Stimulated activated CD8-positive, alpha-beta memory T cell treated with anti-CD3 and anti-CD28 coated beads, Interleukin-7, amount 100 ng/mL, for 24 hours (primary cell): ENCODE measurements around the gene STXBP5L.
"Not testable (repeated sequence)": the region's sequence is repeated elsewhere in the genome, so short reads cannot be mapped to it uniquely, and the experiment has no call there.

Experiments
- DNase-seq: peaks from one replicate; pipeline ENCODE4 v3.0.0-alpha.2; 2020; ENCODE audit warnings: low read depth

Gene STXBP5L

DNA sequence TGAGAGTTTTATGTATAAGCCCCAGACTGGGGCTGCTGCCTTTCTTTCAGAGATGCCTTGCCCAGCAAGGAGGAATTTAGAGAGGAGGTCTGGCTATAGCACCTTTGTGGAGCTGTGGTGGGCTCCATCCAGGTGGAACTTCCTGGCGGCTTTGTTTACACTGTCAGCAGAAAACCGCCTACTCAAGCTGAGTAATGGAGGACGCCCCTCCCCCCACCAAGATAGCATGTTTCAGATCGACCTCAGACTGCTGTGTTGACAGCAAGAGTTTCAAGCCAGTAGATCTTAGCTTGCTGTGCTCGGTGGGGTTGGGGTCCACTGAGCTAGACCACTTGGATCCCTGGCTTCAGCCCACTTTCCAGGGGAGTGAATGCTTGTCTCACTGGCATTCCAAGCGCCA, 155.6 kb downstream of the STXBP5L start:
- DNase-seq = no peak

DNA sequence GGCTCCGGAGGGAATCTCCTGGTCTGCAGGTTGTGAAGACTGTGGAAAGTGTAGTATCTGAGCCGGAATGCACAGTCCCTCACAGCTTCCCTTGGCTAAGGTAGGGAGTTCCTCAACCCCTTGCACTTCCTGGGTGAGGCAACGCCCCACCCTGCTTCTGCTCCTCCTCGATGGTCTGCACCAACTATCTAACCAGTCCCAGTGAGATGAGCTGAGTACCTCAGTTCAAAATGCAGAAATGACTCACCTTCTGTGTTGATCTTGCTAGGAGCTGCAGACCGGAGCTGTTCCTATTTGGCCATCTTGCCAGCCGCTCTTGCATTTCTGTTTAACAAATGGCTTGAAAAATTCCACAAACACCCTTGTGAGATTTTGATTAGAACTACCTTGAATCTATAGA, 156.1 kb downstream of the STXBP5L start:
- no peak for DNase-seq

- DNase-seq = no peak
Measured at GRCh38 chr3:121072133-121072532, 164.1 kb downstream of the STXBP5L start.

DNA sequence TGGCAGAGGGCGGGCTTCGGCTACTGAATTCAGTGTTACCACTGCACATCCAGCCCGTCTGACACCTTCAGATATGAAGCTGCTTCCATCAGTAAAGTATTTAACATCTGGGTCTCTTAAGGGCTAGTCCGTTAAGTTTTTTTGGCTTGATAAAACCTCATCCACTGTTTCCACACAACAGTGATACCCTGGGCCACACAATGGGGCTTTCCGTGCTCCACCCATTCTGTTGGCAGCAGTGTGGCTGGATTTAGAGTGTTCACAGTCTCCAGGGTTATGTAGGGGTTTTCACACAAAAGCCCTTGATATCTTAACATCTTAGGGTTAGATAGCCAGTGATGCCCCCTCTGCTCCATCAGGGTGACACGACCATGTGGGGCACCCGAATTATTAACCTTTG, 165.0 kb downstream of the STXBP5L start:
- DNase-seq = no peak

DNA sequence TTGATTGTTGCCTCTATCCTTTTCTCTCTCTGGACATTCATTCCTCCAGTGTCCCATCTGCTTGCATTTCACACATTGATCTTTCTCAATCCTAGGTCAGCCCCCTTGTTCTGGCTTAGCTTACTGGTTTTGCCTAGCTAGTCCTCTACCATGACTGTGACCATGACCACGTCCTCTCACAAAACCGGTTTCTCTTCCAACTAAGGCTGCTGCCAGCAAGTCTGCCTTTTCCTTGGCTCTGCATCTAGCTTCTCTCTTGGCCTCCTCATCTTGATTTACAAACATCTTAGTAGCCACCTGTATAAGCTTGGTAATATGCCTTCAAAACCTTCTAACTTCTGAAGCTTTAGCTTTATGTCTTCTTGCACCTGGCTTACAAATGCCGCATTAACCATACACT, 167.2 kb downstream of the STXBP5L start:
- no peak for DNase-seq

- DNase-seq = not testable (repeated sequence)
Measured at GRCh38 chr3:121078378-121079101, 170.5 kb downstream of the STXBP5L start.

- no peak for DNase-seq
Measured at GRCh38 chr3:121096953-121097352, 188.9 kb downstream of the STXBP5L start.

DNA sequence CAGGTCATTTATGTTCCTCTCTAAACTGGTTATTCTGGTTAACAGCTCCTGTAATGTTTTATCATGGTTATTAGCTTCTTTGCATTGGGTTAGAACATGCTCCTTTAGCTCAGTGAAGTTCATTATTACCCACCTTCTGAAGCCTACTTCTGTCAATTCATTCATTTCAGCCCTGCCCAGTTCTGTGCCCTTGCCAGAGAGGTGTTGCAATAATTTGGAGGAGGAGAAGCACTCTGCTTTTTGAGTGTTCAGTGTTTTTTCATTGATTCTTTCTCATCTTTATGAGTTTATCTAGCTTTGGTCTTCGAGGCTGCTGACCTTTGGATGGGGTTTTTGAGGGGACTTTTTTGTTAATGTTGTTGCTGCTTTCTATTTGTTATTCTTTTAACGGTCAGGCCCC, 203.1 kb downstream of the STXBP5L start:
- DNase-seq = not testable (repeated sequence)

DNA sequence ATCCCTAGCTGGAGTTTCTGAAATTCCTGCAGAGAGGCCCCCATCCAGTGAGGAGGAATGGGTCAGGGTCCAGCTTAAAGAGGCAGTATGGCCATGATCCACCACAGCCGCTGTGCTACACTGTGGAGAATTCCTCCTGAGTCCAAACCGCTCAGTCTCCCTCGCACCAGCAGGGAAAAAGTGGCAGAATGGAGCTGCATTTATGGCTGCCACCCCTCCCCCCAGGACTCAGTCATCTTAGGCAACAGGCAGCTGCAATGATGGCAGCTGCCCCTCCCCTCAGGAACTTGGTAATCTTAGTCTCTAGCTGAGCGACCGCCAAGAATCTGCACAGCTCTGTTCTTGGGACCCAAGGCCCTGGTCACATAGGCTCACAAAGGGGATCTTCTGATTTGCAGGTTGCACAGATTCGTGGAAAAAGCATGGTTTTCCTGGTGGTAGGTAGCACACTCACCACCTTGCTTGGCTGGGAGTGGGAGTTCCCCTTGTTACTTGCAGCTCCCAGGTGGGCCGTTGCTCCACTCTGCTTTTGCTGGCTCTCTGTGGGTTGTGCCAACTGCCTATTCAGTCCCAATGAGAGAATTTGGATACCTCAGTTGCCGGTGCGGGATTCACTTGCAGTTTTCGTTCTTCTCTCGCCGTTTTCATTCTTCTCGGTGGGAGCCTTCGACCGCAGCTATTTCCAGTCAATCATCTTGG, 204.1 kb downstream of the STXBP5L start:
- DNase-seq = no peak

DNA sequence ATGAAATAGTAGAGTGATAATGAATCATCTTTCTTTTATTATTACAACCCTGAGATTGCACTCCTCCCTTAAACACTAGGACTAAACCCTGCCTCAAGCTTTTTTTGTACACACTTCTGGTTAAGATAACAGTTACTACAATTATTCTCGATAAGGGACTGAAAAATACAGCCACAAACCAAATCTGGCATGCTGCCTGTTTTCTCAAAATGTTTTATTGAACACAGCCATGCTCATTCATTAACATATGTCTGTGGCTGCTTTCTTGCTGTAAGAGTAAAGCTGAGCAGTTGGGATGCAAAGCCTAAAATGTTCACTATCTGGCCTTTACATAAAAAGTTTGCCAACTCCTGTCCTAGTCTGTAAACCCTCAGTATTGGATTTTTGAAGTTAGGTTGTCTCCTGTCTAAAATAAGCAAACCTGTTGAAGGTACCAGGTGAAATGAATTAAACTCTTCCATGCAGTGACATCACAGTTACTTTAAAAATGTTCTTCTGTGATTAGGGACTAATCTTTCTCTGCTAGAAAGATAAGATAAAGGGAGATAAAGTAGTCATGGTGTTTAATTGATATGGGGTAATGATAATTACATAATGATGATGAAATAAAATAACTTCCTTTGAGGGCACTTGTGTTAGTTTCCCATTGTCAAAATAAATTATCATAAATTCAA, 218.2 kb downstream of the STXBP5L start:
- DNase-seq = no peak

- DNase-seq = no peak
Measured at GRCh38 chr3:121126707-121127035, 218.7 kb downstream of the STXBP5L start.

DNA sequence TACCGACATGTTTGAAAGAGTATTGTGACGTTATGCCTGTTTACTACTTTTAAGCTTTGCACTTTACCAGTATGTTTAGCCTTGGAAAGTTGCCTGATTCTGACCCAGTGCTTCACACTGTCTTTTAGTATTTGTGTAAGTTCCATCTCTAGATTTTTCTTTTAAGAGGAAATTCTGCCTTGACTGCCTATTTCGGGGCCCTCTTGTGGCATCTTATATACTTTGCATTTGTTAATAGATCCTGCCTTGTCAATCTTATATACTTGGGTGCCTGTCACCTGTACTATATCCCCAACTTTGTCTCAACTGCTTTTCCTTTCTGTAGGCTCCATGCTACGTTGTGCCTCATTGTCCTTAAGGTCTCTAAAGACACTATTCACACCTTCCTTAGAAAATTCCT, 244.6 kb downstream of the STXBP5L start:
- DNase-seq = no peak

DNA sequence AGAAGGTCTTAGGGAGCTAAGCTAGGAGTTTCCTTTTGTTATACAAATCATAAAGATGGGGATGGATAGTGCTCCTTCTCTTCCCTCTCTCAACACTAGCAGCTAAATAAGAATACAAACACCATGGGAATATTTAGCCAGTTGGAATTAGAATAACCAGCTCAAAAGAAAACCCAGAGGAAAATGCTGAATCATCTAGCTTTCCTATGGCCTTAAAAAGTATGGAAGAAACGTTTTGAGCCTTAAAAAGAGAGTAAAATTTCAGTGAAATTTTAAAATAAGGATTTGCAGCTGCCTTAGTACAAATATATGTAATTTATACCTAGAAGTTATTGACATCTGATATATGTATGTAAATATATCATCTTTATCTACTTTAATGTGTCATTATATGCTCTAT, 245.8 kb downstream of the STXBP5L start:
- DNase-seq = no peak

- no peak for DNase-seq
Measured at GRCh38 chr3:121155028-121155427, 247.0 kb downstream of the STXBP5L start.

DNA sequence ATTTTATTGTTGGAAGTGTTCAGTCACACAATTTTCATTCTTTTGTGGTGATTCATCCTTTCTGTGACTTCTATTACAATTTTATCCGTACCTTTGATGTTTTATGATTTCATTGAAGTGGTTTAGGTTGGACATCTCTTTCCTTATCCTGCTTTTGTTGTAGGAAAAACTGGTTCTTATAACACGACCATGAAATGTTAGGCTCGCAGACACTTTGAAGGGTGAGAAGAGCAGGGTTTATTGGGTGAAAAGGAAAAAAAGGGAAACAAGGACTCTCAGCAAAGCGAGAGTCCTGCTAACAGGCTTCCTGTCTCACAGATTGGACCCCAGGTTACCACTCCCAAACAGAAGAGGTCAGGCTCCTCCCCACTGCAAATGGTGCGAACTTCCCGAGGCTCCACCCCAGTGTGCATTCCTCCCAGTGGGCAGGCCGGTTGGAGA, 257.4 kb downstream of the STXBP5L start:
- DNase-seq = no peak

DNA sequence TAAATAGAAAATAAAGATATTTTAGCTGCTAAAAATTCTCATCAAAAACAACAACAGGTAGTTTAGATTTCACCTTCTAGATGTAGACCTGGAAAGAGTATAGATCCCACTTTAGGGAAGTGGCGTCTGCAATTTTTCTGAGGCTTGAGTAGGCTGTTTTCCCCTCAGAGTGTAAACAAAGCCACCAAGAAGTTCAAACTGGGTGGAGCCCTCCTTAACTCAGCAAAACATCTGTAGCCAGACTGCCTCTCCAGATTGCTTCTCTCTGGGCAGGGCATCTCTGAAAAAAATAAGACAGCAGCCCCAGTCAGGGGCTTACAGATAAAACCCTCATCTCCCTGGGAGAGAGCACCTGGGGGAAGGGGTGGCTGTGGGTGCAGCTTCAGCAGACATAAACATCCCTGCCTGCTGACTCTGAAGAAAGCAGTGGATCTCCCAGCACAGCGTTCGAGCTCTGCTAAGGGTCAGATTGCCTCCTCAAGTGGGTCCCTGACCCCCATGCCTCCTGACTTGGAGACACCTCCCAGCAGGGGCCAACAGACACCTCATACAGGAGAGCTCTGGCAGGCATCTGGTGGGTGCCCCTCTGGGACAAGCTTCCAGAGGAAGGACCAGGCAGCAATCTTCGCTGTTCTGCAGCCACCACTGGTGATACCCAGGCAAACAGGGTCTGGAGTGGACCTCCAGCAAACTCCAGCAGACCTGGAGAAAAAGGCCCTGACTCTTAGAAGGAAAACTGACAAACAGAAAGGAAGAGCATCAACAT, 259.6 kb downstream of the STXBP5L start:
- DNase-seq = no peak

- no peak for DNase-seq
Measured at GRCh38 chr3:121175083-121175482, 267.1 kb downstream of the STXBP5L start.

DNA sequence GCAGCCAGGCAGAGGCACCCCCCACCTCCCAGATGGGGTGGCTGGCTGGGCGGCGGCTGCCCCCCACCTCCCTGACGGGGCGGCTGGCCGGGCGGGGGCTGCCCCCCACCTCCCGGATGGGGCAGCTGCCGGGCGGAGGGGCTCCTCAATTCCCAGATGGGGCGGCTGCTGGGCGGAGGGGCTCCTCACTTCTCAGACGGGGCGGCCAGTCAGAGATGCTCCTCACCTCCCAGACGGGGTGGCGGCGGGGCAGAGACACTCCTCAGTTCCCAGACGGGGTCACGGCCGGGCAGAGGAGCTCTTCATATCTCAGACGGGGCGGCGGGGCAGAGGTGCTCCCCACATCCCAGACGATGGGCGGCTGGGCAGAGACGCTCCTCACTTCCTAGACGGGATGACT, 282.6 kb downstream of the STXBP5L start:
- DNase-seq = not testable (repeated sequence)

DNA sequence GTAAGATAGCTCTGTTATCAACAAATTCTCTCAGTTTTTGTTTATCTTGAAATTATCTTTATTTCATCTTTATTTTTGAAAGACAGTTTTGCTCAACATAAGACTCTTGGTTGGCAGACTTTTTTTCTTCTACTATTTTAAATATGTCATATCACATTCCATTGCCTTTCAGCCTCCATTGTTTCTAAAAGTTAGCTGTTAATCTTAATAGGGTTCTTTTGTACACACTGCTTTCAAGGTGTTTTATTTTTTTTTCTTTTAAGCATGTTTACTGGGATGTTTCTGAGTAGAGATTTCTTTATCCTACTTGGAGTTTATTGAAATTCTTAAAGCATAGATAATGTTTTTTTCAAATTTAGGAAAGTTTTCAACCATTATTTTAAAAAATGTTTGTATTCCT, 294.6 kb downstream of the STXBP5L start:
- DNase-seq = no peak

- DNase-seq = no peak
Measured at GRCh38 chr3:121223116-121223515, 315.1 kb downstream of the STXBP5L start.

GRCh38 chr3:121228971-121229370, 321.0 kb downstream of the STXBP5L start:
- no peak for DNase-seq

- not testable (repeated sequence) for DNase-seq
Measured at GRCh38 chr3:121230194-121230593, 322.2 kb downstream of the STXBP5L start.

- DNase-seq = no peak
Measured at GRCh38 chr3:121231872-121232271, 323.9 kb downstream of the STXBP5L start.
